C4-2B (cell line): Measurements from ENCODE around the gene UBE2E2.
A peak's percentile ranks its signal among the peaks of the same experiment; 100 is the strongest.
"Not testable (repeated sequence)": the region's sequence is repeated elsewhere in the genome, so short reads cannot be mapped to it uniquely, and the experiment has no call there.

Experiments used
- H3K27ac ChIP-seq: fragments of 450-650 bp; 2 replicates; pipeline ENCODE4 v1.5.1; 2017
- ZFX ChIP-seq: fragments of 450-650 bp; IDR thresholded peaks from 2 replicates; pipeline ENCODE4 v1.6.1; 2017
- TF ChIP-seq, protein P1 (sequence below): fragments of 450-650 bp; conservative IDR thresholded peaks from 2 replicates; pipeline ENCODE4 v1.5.1; 2017; ENCODE audit warnings: mild to moderate bottlenecking

The UBE2E2 gene

DNA sequence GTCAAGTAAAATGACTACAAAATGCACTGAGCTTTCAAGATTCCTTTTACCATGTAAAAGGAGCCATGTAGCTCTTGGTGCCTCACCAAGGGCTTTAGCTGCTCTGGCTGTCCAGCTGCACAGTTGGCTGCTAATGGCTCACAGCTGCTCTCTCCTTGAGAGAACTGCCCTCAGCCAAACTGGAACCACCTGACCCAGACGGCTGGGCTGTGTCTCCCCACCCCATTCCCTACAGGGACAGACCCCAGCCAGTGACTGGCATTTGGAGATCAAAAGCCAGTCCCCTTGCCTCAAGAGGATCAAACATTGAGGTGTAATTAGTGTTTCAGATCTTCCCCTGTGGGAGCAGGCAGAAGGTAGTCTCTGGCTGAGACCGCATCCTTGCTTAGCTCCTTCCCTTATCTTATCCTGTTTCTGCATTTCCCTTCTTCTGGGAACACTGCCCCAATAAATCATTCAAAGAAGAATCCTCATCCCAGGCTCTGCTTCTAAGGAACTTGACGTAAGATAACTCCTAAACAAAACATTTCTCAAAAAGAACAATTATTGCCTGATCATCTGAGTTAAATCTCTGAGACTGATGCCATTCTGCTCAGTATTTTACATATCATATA is 28.6 kb upstream of the UBE2E2 start:
- no peak for TF ChIP-seq ZFX
- TF ChIP-seq, protein P1, sequence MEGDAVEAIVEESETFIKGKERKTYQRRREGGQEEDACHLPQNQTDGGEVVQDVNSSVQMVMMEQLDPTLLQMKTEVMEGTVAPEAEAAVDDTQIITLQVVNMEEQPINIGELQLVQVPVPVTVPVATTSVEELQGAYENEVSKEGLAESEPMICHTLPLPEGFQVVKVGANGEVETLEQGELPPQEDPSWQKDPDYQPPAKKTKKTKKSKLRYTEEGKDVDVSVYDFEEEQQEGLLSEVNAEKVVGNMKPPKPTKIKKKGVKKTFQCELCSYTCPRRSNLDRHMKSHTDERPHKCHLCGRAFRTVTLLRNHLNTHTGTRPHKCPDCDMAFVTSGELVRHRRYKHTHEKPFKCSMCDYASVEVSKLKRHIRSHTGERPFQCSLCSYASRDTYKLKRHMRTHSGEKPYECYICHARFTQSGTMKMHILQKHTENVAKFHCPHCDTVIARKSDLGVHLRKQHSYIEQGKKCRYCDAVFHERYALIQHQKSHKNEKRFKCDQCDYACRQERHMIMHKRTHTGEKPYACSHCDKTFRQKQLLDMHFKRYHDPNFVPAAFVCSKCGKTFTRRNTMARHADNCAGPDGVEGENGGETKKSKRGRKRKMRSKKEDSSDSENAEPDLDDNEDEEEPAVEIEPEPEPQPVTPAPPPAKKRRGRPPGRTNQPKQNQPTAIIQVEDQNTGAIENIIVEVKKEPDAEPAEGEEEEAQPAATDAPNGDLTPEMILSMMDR = no peak
- H3K27ac ChIP-seq = no peak overlapping the region

DNA sequence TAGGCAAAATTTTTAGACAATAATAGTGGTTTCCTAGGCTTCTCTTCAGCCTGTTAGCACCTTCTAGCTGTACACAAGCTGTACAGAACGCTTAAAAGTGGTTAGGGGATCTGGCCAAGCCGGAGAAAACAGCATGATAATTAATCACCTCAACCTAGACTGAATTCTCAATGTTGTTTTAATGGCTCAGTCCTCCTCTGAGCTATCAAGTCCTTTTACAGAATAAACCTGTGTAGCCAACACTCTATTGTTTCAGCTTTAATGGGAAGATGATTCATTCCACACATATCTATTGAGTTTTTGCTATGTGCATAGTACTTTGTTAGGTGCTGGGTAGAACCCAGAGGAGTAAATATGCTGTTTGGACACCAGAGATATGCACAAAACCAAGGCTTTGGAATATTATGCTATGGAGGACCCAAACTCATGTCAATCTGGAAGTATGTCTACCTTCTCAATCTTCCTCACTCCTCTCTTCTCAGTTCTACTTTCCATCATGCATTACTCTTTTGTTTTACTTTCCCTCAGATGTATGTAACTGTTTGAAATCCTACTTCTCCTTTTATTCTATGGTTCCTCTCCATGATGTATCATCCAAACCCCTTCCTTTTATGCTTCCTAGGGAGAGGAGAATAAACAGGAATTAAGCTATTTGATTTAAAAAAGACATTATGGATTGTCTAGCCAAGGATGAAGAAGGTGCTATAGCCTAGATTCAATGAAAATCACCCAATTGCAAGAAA is 27.6 kb upstream of the UBE2E2 start:
- no peak for TF ChIP-seq ZFX
- TF ChIP-seq, protein P1 = no peak
- no peak overlapping the region for H3K27ac ChIP-seq

DNA sequence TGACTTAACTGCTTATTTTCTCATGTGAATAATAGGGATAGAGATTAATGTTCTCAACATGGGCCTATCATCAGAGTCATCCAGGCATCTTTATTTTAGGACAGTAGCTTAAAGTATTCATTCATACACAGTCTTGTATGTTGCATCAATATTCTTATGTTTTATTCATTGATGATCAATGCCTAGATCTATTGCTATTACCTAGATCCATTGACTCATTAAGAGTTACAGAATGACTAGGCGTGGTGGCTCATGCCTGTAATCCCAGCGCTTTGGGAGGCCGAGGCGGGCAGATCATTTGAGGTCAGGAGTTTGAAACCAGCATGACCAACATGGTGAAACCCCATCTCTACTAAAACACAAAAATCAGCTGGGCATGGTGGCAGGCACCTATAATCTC is 26.3 kb upstream of the UBE2E2 start:
- H3K27ac ChIP-seq = not testable (repeated sequence)

DNA sequence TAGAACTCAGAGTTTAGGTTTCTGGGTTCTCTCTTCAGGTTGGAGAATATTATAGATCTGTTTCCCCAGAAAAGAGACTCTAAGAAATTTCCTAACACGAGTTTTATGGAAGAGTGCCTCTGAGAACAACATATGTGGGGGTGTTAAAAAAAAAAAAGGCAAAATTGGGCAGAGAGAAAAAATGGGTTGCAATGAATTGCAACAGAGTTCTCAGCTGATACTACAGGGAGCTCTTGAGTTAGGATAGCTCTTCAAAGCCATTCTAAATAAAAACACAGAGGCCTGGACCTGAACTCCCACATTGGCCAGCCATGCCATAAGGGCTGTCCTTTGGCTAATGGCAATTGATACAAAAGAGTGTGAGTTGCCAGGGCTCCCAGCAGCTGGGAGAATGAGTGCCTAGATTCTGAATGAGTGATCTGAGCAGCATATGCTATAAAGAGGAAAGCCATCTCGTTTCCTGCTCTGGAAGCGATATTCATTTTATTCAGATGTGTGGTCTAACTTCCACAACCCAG is 20.1 kb upstream of the UBE2E2 start:
- H3K27ac ChIP-seq = no peak overlapping the region
- TF ChIP-seq ZFX = no peak
- TF ChIP-seq, protein P1 = no peak

DNA sequence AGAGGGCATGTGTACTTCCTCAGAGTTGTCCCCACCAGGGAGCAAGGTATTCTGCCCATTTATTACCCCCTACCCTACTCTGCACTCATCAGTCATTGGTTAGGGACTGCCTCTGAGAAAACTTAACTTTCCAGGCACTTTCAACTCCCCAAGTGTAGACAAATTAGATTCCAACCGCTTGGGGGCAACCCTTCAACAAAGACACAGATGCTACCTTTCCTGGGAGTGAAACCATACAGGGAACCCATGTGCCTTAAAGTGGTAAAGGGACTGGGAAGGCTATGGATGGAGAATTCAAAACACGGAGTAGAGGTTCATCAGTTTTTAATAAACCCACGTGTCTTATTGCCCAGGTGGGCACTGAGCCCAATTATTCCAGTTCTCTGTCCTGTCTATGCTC is 19.4 kb upstream of the UBE2E2 start:
- no peak overlapping the region for H3K27ac ChIP-seq
- TF ChIP-seq, protein P1 = peak; percentile 59
- no peak for TF ChIP-seq ZFX

DNA sequence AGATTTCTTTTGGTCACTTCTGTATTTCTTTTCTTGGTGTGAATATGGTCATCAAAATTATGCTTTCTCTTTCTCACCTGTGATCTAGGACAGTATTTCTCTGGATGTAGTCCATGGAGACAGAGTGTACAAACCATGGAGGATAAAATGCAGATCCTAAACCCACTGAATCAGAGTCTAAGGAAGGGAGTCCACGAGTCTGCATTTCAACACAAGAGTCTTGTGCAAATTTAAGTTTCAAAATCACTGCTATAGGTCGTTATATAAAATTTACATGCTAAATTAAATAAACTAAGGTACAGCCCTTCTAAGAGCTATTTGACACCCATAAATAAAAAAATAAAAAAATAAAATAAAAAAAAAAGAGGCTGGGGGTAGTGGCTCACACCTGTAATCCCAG is 17.3 kb upstream of the UBE2E2 start:
- TF ChIP-seq, protein P1 = no peak
- no peak for TF ChIP-seq ZFX
- H3K27ac ChIP-seq = no peak overlapping the region

DNA sequence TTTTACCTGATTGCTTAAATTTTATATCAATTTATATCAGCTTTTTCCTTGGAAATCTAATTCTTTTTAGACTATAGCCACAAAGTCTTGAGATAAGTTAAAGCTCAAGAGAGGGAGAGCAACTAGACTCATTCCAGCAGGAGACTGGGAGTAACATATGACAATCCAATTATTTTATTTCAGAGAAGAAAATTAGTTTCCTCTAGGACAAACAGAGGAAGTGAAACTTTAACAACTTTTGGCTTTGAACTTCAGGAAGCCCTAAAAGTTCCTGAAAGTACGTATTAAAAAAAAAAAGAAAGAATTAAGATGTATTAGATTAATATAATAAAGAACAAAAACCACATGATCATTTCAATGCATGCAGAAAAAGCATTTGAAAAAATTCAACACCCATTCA is 13.9 kb upstream of the UBE2E2 start:
- TF ChIP-seq, protein P1 = no peak
- no peak for TF ChIP-seq ZFX
- no peak overlapping the region for H3K27ac ChIP-seq

DNA sequence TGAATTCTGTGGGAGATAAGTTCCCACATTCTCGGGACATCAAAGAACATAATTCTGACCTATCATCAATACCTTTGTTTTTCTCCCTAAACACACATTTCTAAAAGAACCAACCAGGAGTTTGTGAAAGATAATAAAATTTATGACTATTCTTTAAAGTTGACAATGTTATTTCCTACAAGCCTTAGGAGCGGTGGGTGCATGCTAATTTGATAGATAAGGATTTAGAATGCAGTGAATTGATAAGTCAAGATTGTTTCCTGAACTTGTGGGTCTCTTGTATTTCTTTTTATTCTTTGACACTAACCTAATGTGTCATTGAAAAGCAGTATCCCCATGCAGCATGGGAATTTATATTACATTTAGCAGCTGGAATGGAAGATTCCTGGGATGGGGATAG is 10.3 kb upstream of the UBE2E2 start:
- no peak overlapping the region for H3K27ac ChIP-seq
- no peak for TF ChIP-seq ZFX
- TF ChIP-seq, protein P1 = no peak
